Measurements from ENCODE around the gene TAS2R13. TPM values are rescaled to one million over a fixed set of nuclear protein-coding genes. Genes with fewer than 3 reads are reported as not detected.

TAS2R13 gene
- total and polyA plus RNA-seq, 12 donors: 0.03 to 16.4 (median 1.6) TPM; not detected in 2

- 98 to 100% (median 100%) methylated on average over 1 of the region's 1 CpG; no CpG with 5 or more reads in 1 of the 4 donors for WGBS, 4 donors
- intact Hi-C loops (cut with DNase I): no loop called here
These were observed 8.4 kb downstream of the TAS2R13 start for GRCh38 chr12:10900972-10901371.

GRCh38 chr12:10900530-10900929 is 8.8 kb downstream of the TAS2R13 start:
- H3K27ac ChIP-seq: no peak overlapping the region
- H3K27me3 ChIP-seq: no peaks in the 10 kb centered on the region
- 96 to 100% (median 100%) methylated on average over 1 of the region's 1 CpG; no CpG with 5 or more reads in 1 of the 4 donors for WGBS, 4 donors
- peaks cover 0 to 9% (median 0%) of the 10 kb centered on the region in 3 donors for H3K9me3 ChIP-seq (replicated peaks in 1 of 3)
- no peak for TF ChIP-seq CTCF (IDR thresholded peaks at IDR 0.05)
- no peak for TF ChIP-seq POLR2A (IDR thresholded peaks at IDR 0.05)
- intact Hi-C loops (cut with DNase I): no loop called here
- no peak overlapping the region for H3K4me3 ChIP-seq
- no peaks in the 10 kb centered on the region for H3K4me1 ChIP-seq (replicated peaks in 1 of 2)
- no peaks in the 10 kb centered on the region for H3K36me3 ChIP-seq (replicated peaks in 1 of 2)
- DNase-seq: no peak

More at GRCh38 chr12:10900972-10901371, 8.4 kb downstream of the TAS2R13 start:
- H3K36me3 ChIP-seq (replicated peaks in 1 of 2): no peaks in the 10 kb centered on the region
- no peak overlapping the region for H3K4me3 ChIP-seq
- no peak for TF ChIP-seq POLR2A (IDR thresholded peaks at IDR 0.05)
- no peak for TF ChIP-seq CTCF (IDR thresholded peaks at IDR 0.05)
- no peaks in the 10 kb centered on the region for H3K27me3 ChIP-seq
- DNase-seq: no peak
- no peak overlapping the region for H3K27ac ChIP-seq
- no peaks in the 10 kb centered on the region for H3K4me1 ChIP-seq (replicated peaks in 1 of 2)
- H3K9me3 ChIP-seq (replicated peaks in 1 of 3): peaks cover 0 to 9% (median 0%) of the 10 kb centered on the region in 3 donors

DNA sequence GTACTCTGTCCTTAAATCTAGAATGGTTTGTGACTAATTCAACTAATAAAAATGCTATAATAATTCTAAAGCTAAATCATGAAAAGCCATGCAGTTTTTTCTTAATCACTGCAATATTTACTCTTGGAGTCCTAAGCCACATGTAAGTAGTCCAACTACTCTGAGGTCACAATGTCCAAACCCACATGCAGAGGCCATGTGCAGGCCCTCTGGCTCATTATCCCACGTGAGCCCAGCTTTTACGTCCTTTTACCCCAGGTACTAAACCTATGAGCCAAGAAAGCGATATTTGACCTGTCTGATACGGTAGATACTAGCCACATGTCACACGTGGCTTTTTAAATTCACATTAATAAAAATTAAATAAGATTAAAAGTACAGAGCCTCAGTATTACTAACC is 12.5 kb downstream of the TAS2R13 start:
- Histone ChIP-seq H3K27ac (no peak overlapping the region), H3K4me3 (no peak overlapping the region), H3K27me3 (no peaks in the 10 kb centered on the region), H3K4me1 (replicated peaks in 1 of 2) (no peaks in the 10 kb centered on the region), H3K9me3 (replicated peaks in 1 of 3) (no peaks in the 10 kb centered on the region), H3K36me3 (replicated peaks in 1 of 2) (no peaks in the 10 kb centered on the region)
- TF ChIP-seq CTCF (IDR thresholded peaks at IDR 0.05): no peak
- no peak for TF ChIP-seq POLR2A (IDR thresholded peaks at IDR 0.05)
- no peak for DNase-seq
- 89 to 97% (median 95%) methylated on average over 5 of the region's 5 CpGs for WGBS, 4 donors
- intact Hi-C loops (cut with DNase I): no loop called here

DNA sequence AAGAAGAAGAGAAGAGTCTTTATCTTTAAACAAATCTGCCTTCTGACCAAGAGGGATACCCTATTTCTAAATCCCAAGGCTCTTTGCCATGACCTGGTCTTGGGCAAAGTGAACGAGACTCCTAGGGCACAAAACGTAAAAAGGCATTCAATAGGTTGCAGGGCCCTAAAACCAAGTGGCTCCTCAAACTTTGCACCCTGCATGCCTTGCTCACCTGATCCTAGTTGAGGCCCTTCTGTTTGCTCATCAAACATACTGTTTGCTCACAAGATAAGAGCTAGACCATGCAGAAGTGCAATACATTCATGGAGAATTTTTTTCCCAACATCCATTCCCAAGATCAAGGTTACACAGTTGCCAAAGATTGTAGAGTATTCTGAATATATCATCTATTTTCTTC is 17.4 kb downstream of the TAS2R13 start:
- H3K27me3 ChIP-seq: no peaks in the 10 kb centered on the region
- no peak for TF ChIP-seq CTCF (IDR thresholded peaks at IDR 0.05)
- TF ChIP-seq POLR2A (IDR thresholded peaks at IDR 0.05): no peak
- 92 to 98% (median 97%) methylated on average over 2 of the region's 2 CpGs for WGBS, 4 donors
- intact Hi-C loops (cut with DNase I): no loop called here
- no peaks in the 10 kb centered on the region for H3K4me1 ChIP-seq (replicated peaks in 1 of 2)
- DNase-seq: no peak
- H3K4me3 ChIP-seq: no peak overlapping the region
- no peak overlapping the region for H3K27ac ChIP-seq
- no peaks in the 10 kb centered on the region for H3K9me3 ChIP-seq (replicated peaks in 1 of 3)
- no peaks in the 10 kb centered on the region for H3K36me3 ChIP-seq (replicated peaks in 1 of 2)
